ENCODE results near the gene SH2D6.
"Not testable (repeated sequence)": the region's sequence is repeated elsewhere in the genome, so short reads cannot be mapped to it uniquely, and the experiment has no call there.

DNA sequence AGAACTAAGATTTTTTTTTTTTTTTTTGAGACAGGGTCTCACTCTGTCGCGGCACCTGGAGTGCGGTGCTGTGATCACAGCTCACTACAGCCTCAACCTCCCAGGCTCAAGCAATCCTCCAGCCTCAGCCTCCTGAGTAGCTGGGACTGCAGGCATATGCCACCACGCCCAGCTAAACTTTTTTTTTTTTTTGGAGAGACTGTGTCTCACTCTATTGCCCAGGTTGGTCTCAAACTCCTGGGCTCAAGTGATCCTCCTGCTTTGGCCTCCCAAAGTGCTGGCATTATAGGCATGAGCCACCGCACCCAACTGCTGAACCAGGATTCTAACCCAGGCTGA is 4.1 kb upstream of the SH2D6 start:
- TF ChIP-seq, protein P1, sequence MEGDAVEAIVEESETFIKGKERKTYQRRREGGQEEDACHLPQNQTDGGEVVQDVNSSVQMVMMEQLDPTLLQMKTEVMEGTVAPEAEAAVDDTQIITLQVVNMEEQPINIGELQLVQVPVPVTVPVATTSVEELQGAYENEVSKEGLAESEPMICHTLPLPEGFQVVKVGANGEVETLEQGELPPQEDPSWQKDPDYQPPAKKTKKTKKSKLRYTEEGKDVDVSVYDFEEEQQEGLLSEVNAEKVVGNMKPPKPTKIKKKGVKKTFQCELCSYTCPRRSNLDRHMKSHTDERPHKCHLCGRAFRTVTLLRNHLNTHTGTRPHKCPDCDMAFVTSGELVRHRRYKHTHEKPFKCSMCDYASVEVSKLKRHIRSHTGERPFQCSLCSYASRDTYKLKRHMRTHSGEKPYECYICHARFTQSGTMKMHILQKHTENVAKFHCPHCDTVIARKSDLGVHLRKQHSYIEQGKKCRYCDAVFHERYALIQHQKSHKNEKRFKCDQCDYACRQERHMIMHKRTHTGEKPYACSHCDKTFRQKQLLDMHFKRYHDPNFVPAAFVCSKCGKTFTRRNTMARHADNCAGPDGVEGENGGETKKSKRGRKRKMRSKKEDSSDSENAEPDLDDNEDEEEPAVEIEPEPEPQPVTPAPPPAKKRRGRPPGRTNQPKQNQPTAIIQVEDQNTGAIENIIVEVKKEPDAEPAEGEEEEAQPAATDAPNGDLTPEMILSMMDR (IDR thresholded peaks at IDR 0.05) = not testable (repeated sequence)
- TF ChIP-seq ZFX (IDR thresholded peaks at IDR 0.05; ENCODE audit: borderline replicate concordance) = not testable (repeated sequence)

All from 22Rv1 (cell line).